Activated naive CD4-positive, alpha-beta T cell treated with anti-CD3 and anti-CD28 coated beads, Interleukin-2, amount 10 ng/mL, durations not matched to agents 7 days and 5 days (primary cell): ENCODE measurements around the gene ADARB2.

Source experiments
- CTCF ChIA-PET: fragments of 350-600 bp; sonication (Branson Sonifier 250); formaldehyde crosslinking; loops from one replicate; lab custom pipeline; 2021; ENCODE audit warnings: antibody characterized with exemption; lab: Charles Lee
- DNase-seq: peaks from one replicate; pipeline ENCODE4 v3.0.0-alpha.2; 2020
- H3K27ac Mint-ChIP-seq: one replicate; pipeline ENCODE4 v1.8.0; 2021; ENCODE audit warnings: mild to moderate bottlenecking, moderate library complexity, mixed read lengths
- H3K27me3 Mint-ChIP-seq: one replicate; pipeline ENCODE4 v1.8.0; 2021; ENCODE audit warnings: mild to moderate bottlenecking, mixed read lengths
- H3K36me3 Mint-ChIP-seq: one replicate; pipeline ENCODE4 v1.8.0; 2021; ENCODE audit warnings: mixed read lengths
- H3K4me1 Mint-ChIP-seq: one replicate; pipeline ENCODE4 v1.8.0; 2021; ENCODE audit warnings: mixed read lengths
- H3K4me3 Mint-ChIP-seq: one replicate; pipeline ENCODE4 v1.8.0; 2021; ENCODE audit warnings: mild to moderate bottlenecking, moderate library complexity, mixed read lengths
- H3K9me3 Mint-ChIP-seq: one replicate; pipeline ENCODE4 v1.8.0; 2021; ENCODE audit warnings: mixed read lengths

The ADARB2 gene

DNA sequence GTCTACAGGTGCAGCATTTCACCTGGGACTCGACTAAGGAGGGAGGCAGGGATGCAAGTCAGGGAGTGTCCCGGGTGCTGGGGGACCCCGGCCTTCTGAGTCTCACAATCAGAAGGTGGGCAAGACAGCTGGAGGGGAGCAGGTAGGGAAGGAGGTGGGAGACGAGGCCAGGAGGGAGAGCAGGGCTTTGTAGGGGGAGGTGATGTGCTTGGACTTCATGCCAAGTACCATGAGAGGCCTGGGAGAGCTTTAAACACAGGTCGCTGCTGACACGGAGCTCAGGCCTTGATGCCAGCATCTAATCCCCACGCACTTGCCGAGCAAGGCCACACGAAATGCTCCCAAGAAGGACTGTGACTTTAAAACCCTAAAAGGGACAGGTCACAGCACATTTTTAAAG lies 244.7 kb downstream of the ADARB2 start:
- DNase-seq, result no peak
- H3K27me3 Mint-ChIP-seq, result no peaks in the 10 kb centered on the region
- H3K36me3 Mint-ChIP-seq, result no peaks in the 10 kb centered on the region
- no peaks in the 10 kb centered on the region for H3K4me1 Mint-ChIP-seq
- CTCF ChIA-PET, result no interaction called here
- no peak overlapping the region for H3K27ac Mint-ChIP-seq
- no peaks in the 10 kb centered on the region for H3K9me3 Mint-ChIP-seq
- H3K4me3 Mint-ChIP-seq, result no peak overlapping the region

GRCh38 chr10:1491901-1492300 lies 245.4 kb downstream of the ADARB2 start:
- H3K4me3 Mint-ChIP-seq, result no peak overlapping the region
- DNase-seq, result no peak
- H3K9me3 Mint-ChIP-seq, result no peaks in the 10 kb centered on the region
- no peaks in the 10 kb centered on the region for H3K4me1 Mint-ChIP-seq
- no peaks in the 10 kb centered on the region for H3K36me3 Mint-ChIP-seq
- no peaks in the 10 kb centered on the region for H3K27me3 Mint-ChIP-seq
- no peak overlapping the region for H3K27ac Mint-ChIP-seq
- CTCF ChIA-PET, result no interaction called here

- CTCF ChIA-PET, result no interaction called here
Observed at GRCh38 chr10:1489801-1490200, 247.5 kb downstream of the ADARB2 start.

DNA sequence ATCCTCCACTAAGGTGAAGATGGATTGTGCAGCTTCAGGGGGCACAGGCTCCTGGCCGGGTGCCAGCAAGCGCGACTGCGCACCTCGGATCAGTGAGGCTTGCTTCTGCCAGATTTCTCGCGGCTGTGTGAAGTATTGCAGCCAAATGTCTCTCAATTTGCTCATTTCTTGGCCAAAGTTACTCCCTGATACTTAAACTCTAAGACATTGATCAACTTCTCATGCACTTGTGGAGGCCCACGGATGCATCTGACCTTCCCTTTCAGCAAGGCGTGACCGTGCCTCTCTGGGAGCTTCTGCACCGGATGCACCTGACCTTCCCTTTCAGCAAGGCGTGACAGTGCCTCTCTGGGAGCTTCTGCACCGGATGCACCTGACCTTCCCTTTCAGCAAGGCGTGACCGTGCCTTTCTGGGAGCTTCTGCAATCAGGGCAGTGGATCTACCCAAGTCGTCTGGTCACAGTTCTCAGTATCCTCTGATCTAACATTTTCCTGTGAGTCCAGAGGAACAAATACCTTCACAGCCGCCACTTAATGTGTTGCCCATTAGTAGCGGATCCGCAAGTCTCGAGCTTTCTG lies 248.3 kb downstream of the ADARB2 start:
- Mint-ChIP-seq H3K36me3 (no peaks in the 10 kb centered on the region), H3K27ac (no peak overlapping the region), H3K9me3 (no peaks in the 10 kb centered on the region), H3K4me3 (no peak overlapping the region), H3K27me3 (no peaks in the 10 kb centered on the region), H3K4me1 (no peaks in the 10 kb centered on the region)
- DNase-seq, result no peak
- CTCF ChIA-PET, result no interaction called here

More at GRCh38 chr10:1489801-1490200, 247.5 kb downstream of the ADARB2 start:
- no peaks in the 10 kb centered on the region for H3K4me1 Mint-ChIP-seq
- H3K36me3 Mint-ChIP-seq, result no peaks in the 10 kb centered on the region
- no peak for DNase-seq
- no peaks in the 10 kb centered on the region for H3K9me3 Mint-ChIP-seq
- H3K4me3 Mint-ChIP-seq, result no peak overlapping the region
- H3K27me3 Mint-ChIP-seq, result no peaks in the 10 kb centered on the region
- no peak overlapping the region for H3K27ac Mint-ChIP-seq

GRCh38 chr10:1486841-1487687 lies 250.3 kb downstream of the ADARB2 start:
- Mint-ChIP-seq H3K27ac (no peak overlapping the region), H3K9me3 (no peaks in the 10 kb centered on the region), H3K4me3 (no peak overlapping the region), H3K4me1 (no peaks in the 10 kb centered on the region), H3K27me3 (no peaks in the 10 kb centered on the region), H3K36me3 (no peaks in the 10 kb centered on the region)
- DNase-seq, result no peak
- CTCF ChIA-PET, result no interaction called here

DNA sequence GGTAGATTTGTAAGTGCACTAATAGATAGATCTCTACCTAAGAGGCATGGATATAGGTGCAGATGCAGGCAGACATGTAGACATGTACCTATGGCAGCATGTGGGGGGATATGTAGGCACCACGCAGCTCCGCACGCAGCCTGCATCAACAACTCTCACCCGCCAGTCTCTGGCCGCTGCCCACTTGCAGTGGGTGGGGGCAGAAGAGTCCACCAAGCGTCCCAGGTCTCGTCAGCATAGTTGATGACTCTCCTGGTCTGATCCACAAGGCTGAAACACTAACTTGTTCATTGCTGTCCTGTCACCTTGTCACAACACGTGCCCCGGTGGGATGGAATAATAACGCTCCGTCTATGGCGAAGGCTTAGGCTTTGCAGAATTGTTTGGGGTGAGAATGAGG lies 252.0 kb downstream of the ADARB2 start:
- no peaks in the 10 kb centered on the region for H3K4me1 Mint-ChIP-seq
- no peaks in the 10 kb centered on the region for H3K36me3 Mint-ChIP-seq
- no peak overlapping the region for H3K27ac Mint-ChIP-seq
- no peaks in the 10 kb centered on the region for H3K27me3 Mint-ChIP-seq
- H3K4me3 Mint-ChIP-seq, result no peak overlapping the region
- H3K9me3 Mint-ChIP-seq, result no peaks in the 10 kb centered on the region
- CTCF ChIA-PET, result no interaction called here
- DNase-seq, result no peak

GRCh38 chr10:1483826-1484225 lies 253.5 kb downstream of the ADARB2 start:
- CTCF ChIA-PET, result no interaction called here
- DNase-seq, result no peak
- H3K4me1 Mint-ChIP-seq, result no peaks in the 10 kb centered on the region
- no peak overlapping the region for H3K4me3 Mint-ChIP-seq
- H3K27me3 Mint-ChIP-seq, result no peaks in the 10 kb centered on the region
- no peak overlapping the region for H3K27ac Mint-ChIP-seq
- no peaks in the 10 kb centered on the region for H3K36me3 Mint-ChIP-seq
- H3K9me3 Mint-ChIP-seq, result no peaks in the 10 kb centered on the region

DNA sequence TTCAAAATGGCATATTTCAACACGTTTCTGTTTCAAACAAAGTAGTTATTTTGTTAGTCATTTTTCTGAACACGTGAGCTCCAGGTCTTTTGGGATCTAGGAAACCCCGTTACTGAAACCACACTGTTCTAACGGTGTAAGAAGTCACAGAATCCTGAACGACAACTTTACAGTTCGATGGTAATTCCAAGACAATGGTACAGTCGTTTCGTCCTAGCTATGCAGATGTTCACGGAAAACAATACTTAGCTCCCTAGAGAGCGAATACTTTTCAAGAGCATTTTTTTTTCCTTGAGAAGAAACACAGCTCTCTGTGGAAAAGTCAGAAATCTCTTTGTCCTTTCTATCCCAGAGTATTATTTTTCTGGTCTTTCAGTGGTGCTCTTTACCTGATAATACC lies 254.1 kb downstream of the ADARB2 start:
- CTCF ChIA-PET, result no interaction called here
- H3K27me3 Mint-ChIP-seq, result no peaks in the 10 kb centered on the region
- no peak overlapping the region for H3K4me3 Mint-ChIP-seq
- H3K9me3 Mint-ChIP-seq, result no peaks in the 10 kb centered on the region
- H3K4me1 Mint-ChIP-seq, result no peaks in the 10 kb centered on the region
- no peaks in the 10 kb centered on the region for H3K36me3 Mint-ChIP-seq
- no peak overlapping the region for H3K27ac Mint-ChIP-seq
- no peak for DNase-seq

DNA sequence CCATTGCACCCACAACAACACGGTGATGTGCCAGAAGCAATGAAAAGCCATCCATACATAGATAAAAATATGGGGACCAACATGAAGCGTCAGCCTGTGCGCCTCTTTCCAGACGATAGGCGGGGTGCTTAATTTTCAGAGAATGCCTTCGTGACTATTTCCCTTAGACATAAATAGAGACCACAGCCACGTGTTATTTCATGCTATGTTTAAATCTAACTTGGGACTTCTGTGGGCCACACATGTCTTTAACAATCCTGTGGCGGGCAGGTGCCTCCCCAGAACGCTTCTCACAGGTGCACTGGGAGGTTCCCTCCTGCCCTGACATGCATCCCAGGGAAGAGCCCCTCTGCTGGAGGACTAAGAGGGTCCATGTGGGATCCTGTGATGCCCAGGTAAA lies 259.7 kb downstream of the ADARB2 start:
- H3K4me3 Mint-ChIP-seq, result no peak overlapping the region
- CTCF ChIA-PET, result no interaction called here
- no peaks in the 10 kb centered on the region for H3K36me3 Mint-ChIP-seq
- no peak for DNase-seq
- H3K27me3 Mint-ChIP-seq, result peaks cover 4% of the 10 kb centered on the region
- no peak overlapping the region for H3K27ac Mint-ChIP-seq
- no peaks in the 10 kb centered on the region for H3K4me1 Mint-ChIP-seq
- no peaks in the 10 kb centered on the region for H3K9me3 Mint-ChIP-seq

DNA sequence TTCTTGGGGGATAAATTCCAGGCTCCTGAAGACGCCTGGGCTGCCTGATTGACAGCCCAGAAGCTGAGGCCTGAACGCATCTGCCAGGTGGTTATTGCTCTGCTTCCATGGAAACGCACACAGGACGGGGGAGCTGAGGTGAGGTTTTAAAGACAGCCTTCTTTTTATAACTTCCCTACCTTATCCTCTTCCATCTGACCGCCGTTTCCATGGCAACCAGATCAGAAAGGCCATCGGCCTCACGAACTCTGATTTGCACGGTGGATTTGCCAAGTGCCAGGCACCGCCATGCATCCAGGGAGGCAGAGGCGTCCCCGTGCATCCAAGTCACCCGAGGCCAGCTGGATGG lies 260.9 kb downstream of the ADARB2 start:
- Mint-ChIP-seq H3K27me3 (peaks cover 4% of the 10 kb centered on the region), H3K9me3 (no peaks in the 10 kb centered on the region), H3K4me1 (no peaks in the 10 kb centered on the region), H3K4me3 (no peak overlapping the region), H3K36me3 (no peaks in the 10 kb centered on the region), H3K27ac (no peak overlapping the region)
- CTCF ChIA-PET, result no interaction called here
- DNase-seq, result no peak

DNA sequence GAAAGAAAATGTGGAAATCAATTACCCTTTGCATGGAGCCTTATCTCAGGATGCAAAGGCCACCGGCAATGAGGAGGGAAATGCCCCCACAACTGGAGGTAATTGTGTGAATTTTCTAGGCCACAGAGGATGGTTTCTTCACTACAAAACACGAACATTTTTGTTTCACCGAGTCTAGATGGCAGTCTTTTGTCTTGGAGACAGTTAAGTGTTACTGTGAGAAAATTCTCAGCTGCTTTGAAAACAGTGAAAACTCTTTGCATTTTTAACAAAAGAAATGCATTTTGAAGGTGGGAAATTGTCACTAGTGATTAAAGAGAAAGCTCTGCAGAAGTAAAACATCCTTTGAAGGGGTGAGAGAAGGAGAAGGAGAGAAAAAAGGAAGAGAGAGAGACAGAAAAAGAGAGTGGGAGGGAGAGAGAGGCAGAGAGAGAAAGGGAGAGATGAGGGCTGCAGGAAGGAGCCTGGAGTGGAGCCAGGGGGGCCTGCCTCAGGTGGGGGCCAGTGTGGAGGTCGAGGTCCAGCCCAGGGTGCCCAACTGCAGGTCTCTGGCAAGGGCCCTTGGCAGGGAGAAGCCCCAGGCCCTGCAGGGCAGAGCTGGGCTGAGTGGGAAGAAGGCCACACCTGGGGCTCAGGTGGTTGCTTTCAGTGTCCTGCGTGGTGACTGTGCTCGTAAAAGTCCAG lies 261.4 kb downstream of the ADARB2 start:
- no peaks in the 10 kb centered on the region for H3K36me3 Mint-ChIP-seq
- peaks cover 4% of the 10 kb centered on the region for H3K27me3 Mint-ChIP-seq
- H3K27ac Mint-ChIP-seq, result no peak overlapping the region
- no peaks in the 10 kb centered on the region for H3K4me1 Mint-ChIP-seq
- H3K9me3 Mint-ChIP-seq, result no peaks in the 10 kb centered on the region
- DNase-seq, result no peak
- H3K4me3 Mint-ChIP-seq, result no peak overlapping the region
- CTCF ChIA-PET, result no interaction called here

DNA sequence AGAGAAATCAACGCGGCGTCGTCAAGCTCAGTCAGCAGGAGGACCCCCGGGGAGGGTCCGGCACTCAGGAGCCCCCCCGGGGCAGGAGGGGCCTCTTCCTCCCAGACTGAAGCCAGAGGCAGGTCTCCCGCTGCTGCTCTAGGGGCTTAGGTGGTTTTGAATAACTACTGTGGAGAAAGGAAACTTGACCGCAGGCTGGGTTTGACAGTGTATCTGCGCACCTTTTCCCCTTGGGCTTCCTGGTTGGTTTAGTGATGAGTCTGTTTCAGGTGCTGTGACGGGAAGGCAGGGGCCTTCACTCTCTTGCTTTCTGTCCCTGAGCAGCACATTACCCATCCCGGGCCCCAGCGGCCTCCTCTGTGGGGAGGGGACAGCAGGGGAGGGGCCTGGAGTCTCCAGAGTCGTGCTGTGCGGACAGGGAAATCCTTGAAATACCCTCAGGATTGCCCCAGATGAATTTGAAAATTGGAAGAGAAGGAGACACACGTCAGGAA lies 262.2 kb downstream of the ADARB2 start:
- H3K36me3 Mint-ChIP-seq, result no peaks in the 10 kb centered on the region
- CTCF ChIA-PET, result no interaction called here
- H3K4me1 Mint-ChIP-seq, result no peaks in the 10 kb centered on the region
- DNase-seq, result no peak
- peaks cover 4% of the 10 kb centered on the region for H3K27me3 Mint-ChIP-seq
- H3K4me3 Mint-ChIP-seq, result no peak overlapping the region
- H3K9me3 Mint-ChIP-seq, result no peaks in the 10 kb centered on the region
- no peak overlapping the region for H3K27ac Mint-ChIP-seq

- Mint-ChIP-seq H3K27me3 (peaks cover 4% of the 10 kb centered on the region), H3K27ac (no peak overlapping the region), H3K36me3 (no peaks in the 10 kb centered on the region), H3K4me1 (no peaks in the 10 kb centered on the region), H3K9me3 (no peaks in the 10 kb centered on the region), H3K4me3 (no peak overlapping the region)
- DNase-seq, result no peak
- CTCF ChIA-PET, result no interaction called here
Observed at GRCh38 chr10:1474376-1475097, 262.8 kb downstream of the ADARB2 start.

GRCh38 chr10:1473874-1474273 lies 263.5 kb downstream of the ADARB2 start:
- CTCF ChIA-PET, result no interaction called here
- Mint-ChIP-seq H3K27me3 (peaks cover 4% of the 10 kb centered on the region), H3K4me3 (no peak overlapping the region)

More at GRCh38 chr10:1473874-1474273, 263.5 kb downstream of the ADARB2 start:
- Mint-ChIP-seq H3K36me3 (no peaks in the 10 kb centered on the region), H3K4me1 (no peaks in the 10 kb centered on the region), H3K27ac (no peak overlapping the region), H3K9me3 (no peaks in the 10 kb centered on the region)
- no peak for DNase-seq
